ENCODE data around the gene TSPO2.
A peak's percentile ranks its signal among the peaks of the same experiment; 100 is the strongest.

TSPO2 gene

DNA sequence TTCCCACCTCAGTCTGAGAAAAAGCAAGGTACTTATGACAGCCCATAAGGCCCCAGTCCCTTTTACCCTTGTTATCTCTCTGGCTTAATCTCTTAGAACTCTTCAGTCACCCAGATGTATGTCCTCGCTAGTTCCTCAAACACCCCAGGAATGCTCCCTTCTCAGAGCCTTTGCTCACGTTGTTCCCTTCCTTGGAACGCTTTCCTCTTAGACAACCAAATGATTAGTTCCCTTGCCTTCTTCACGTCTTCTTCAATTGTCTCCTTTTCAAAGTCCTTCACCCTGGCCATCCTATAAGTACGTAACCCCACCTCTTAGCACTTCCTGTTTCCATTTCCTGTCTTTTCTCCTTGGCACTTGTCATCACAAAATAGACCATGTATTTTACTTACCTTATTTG is 9.6 kb downstream of the TSPO2 start:
- DNase-seq = peak in 1 of 5 experiments; percentile 45

DNA sequence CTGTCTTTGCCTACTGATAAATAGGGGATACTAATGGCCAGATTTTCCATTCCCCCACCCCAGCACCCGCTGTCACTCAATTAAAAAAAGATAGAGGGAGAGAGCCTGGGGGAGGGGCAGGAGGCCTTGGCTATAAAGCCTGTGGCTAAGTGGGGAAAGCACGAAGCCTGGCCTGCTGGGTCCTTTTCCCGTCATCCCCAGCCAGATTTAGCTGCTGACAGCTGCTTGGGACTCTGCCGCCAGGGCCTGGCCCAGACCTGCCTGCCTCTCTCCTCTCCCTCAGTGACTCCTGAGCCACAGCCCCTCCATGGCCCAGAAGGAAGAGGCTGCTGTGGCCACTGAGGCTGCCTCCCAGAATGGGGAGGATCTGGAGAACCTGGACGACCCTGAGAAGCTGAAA is 10.8 kb downstream of the TSPO2 start, which contains the start of gene APOBEC2:
TSS of gene APOBEC2 (plus strand) at position 162 of the 400 bp plus-strand sequence. CDS start at position 308, 146 bp downstream.
- no peak for DNase-seq

DNA sequence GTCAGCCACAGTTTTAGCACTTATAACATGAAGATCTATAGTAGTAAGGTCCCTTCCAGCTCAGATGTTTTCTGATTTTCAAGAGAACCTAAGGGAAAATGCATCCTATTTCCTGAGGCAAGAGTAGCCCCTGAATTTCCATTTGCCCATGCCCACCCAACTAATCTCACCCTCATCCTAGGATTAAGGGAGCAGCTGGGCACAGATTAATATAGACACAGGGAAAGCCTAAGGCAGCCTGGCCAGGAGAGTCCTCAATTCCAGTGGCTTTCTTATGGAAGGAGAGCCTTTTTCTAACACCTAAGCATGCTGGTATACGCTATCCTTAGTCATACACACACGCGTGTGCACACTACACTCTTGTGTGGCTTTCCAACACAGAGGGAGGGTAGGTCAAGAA is 12.2 kb downstream of the TSPO2 start:
- DNase-seq = no peak

DNA sequence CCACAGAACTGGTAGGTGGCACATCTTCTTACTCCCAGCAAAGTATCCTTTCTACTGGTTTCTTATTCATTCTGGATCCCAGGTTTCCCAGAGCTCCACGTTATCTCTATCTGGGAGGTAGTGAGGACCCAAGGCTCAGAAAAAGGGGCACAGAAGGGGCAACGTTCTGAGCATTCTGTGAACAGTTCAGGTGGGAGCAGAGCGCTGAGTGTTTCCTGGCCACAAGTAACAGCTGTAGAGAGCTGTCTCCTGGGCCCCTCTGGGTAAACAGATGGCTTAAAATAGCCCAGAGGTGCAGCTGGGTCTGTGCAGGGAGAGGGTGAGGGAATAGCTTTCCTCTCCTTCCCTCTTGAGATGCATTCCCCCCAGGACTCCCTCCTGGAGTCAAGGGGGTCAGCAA is 12.9 kb downstream of the TSPO2 start:
- DNase-seq = no peak

DNA sequence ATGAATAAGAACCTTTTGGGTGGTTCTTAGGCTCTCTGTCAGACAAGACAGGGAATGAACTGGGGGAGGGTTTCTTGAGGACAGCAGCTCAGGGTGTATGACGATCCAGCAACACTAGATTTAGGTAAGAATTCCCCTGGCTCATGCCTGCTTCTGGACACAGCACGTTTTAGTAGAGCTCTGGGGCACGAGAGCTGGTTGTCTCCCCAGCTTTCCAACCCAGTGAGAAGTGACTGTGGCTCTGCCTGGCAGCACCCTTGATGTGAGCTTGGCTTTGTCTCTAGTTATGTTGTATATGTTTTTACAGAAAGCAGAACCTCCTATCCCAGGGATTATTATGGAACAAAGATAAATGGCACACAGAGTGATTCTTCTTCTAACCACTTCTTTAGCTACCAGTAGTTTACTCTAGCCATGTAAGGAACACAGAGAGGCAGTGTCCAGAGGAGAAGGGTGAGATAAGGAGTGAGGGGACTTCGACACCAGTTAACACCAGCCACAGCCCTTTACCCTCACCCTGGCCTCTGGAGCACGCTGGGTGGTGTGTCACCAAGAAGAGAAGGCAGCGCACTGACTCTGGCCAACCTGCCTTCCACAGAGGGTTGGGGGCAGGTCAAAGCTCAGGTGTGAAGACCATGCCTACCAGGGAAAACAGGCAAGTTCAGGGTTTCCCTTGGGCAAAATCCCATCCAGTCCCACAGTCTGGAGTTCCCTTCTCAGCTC is 14.7 kb downstream of the TSPO2 start:
- no peak for DNase-seq

DNA sequence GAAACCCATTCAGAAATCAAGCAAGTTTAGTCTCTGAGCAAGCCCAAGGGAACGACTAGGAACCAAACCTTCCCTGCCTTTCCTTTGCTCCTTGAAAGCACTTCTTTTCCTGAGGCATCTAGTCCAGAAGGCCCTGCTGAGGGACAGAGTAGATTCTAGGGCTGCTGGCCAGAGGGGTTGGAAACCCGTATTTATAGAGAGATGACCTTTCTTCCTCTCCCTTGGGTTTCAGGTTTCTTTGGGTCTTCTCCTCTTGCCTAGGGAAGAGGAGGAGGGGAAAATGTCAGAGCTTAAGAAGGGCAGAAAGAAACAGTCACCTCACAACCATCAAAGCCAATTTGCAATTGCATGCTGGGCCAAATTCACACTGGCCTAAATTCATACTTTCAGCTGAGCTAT is 16.5 kb downstream of the TSPO2 start:
- no peak for DNase-seq

DNA sequence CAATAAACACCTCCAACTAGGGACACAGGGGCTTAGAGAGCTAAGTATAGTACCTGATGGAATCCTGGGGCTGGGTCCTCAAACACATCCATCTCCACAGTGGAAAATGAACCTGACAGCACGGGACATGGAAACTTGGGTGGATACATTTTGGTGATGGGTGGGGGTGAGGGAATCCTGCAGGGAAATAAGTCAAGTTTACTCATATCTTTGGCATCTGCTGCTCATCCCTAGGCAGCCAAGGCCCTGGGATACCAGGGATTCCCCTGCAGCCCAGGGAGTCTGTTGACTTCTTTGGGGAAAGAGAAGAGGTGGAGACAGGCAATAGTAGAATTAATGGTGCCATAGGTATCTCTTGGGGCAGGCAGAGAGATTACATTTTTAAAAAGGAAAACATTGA is 17.3 kb downstream of the TSPO2 start:
- DNase-seq = no peak

DNA sequence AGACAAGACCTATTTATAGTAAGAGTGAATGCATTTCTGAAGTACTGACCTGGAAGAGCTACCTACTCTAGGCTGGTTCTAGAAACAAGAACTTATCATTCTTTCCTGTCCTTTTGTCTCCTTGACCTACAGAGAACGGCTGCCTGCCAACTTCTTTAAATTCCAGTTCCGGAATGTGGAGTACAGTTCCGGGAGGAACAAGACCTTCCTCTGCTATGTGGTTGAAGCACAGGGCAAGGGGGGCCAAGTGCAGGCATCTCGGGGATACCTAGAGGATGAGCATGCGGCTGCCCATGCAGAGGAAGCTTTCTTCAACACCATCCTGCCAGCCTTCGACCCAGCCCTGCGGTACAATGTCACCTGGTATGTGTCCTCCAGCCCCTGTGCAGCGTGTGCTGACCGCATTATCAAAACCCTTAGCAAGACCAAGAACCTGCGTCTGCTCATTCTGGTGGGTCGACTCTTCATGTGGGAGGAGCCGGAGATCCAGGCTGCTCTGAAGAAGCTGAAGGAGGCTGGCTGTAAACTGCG is 19.0 kb downstream of the TSPO2 start:
- no peak for DNase-seq

DNA sequence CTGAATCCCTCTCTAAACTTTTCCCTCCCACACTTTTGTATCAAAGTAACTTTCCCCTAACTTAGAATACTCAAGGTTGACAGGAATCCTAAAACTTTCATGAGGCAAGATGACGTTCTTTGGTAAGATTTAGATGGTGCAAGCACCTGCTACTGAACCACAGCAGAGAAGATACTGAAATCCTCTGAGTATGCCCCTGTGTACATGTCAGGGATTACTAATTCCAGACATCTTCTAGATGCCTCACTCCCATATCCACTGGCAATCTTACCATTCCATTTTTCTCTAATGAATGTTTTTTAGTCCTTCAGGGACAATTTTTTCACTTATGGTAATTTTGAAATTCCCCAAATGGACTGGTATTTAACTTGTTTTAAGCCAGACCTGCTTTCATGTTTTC is 19.8 kb downstream of the TSPO2 start:
- no peak for DNase-seq

DNA sequence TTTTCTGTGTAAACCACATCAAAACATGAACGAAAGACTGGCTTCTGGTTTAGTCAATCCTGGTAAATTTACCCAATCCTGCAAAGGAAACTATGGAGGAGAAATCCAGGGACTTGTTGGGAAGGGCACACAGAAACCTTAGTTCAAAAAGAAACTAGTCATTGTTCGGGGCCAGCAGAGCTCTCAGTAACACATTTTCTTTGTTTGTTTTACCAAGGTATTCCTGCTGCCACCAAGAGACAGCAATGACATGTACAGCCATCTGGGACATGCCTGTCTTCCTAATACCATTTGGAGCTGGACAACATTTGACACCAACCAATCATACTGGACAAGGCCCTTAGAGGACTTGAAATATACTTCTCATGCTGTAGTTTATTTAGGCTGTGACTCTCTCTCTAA is 21.6 kb downstream of the TSPO2 start:
- DNase-seq = no peak

DNA sequence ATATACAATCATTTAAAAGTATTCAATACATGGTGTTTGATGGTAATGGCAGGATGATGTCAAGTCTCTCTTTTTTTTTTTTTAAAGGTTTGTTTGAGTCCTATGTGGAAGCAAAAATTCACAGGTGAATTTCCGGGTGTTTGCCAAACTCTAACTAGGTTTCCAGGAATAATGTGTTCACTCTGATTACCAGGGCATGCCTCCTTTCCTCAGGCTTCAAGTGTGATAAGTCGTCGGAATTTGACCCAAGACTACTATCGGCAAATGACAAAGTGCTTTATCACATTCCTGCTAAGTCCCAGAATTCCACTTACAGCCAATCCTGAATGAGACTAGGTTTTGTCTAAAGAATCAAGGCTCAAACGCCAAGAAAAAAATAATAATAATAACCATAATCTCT is 22.6 kb downstream of the TSPO2 start:
- no peak for DNase-seq

DNA sequence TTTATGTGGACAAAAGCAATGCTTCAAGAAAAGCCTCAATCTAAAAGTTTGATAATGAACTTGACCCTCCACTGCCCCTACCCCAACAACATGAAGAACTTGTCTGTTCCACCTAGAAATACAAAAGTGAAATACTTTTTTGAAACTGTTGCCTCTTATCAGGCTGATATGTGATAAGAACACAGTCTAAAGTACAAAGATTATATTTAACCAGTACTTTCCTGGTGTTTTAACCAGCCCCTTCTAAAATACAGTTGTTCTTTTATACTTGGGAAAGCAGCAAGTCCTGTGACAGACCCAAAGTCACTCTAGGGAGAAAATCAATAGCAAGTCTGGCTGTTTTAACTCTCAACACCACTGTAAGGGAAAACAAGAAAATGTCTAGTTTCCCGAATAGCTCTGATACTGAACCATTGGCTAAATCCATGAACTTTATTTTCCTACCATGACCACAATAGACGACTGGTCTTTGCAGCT is 23.3 kb downstream of the TSPO2 start:
- DNase-seq = no peak

DNA sequence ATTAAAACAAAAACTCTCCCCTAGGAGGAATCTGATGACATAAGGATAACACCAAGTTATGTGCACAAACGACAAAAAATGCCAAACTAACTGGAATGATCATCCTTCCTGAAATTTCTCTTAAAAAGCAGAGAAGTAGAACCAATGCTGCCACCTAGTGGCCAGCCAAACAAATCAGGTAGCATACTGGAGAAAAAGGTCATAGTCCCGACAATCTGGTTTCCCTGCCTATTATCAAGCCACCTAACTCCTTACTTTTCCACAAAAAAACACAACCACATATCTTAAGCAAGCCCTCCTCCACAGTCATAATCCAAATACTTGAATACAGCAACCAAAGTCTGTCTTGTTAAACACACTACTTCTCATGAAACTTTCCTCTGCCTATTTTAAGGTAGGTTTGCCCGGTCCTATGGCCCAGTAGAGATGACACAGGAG is 24.6 kb downstream of the TSPO2 start:
- DNase-seq = peak; percentile 19 to 65 (median 48)

DNA sequence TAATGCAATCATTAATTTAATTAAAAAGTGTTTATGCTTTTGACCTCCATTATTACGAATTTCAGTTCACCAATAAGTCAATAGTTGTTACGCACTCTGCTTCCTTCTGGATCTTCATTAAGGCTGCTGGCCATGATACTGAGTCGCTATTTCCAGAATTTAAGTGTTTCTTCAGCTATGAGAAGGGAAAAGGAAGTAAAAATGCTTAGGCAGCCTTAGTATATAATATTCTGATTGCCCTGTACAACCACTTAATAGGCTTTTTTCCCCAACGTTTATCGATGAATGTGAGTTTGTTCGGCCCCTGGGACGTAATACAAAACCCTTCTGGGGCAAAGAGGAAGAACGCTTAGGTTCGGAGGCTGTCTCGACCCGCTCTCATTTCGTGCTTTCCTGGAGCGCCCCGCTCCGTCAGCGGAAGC is 29.2 kb downstream of the TSPO2 start:
- peak in 2 of 5 experiments; percentile 55 to 70 for DNase-seq

DNA sequence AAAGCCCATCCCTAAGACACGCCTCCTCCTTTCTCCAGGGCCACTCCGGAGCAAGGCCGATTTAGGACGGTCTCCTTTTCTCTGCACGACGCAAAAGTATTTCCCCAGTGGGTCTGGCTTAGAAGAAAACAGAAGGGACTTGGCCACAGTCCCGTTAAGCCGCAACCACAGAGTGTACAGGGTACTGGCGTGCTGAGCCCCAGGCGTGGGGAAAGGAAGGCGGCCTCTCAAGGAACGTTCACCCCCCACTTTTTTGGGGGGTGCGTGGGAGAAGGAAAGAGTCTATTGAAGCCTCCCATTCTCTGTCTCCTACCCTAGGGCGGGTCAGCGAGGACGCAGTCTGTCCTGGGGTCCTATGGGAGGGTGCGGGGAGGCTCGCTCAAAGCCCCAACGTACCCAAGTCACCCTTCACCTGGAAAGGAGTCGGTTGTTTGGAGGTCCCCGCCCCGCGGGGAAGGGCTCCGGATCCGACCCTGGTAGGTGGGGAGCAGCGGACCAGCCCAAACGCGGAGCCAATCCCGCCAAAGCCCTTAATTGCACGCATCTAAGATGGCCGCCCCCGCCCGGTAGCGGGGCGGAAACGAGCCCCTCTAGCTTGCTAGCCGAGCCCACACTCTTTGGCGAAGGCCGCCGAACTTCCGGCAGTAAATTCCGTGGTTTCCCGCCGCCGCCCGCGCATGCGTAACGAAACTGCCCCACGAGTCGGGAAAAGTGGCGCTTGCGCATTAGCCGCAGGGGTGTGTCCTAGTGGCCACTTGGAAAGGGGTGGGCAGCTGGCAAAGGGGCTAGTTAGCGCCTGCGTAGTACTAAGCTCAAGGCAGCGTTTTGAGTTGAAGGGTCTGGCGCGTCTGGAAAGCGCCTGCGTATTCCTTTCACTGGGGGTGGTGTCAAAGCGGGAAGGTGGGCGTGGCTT is 29.9 kb downstream of the TSPO2 start, which contains the start of gene OARD1:
TSS of gene OARD1 (minus strand) at position 434 of the 913 bp plus-strand sequence. CDS start 722 bp downstream, outside the sequence.
- DNase-seq = peak; percentile 98 to 100 (median 99)

DNA sequence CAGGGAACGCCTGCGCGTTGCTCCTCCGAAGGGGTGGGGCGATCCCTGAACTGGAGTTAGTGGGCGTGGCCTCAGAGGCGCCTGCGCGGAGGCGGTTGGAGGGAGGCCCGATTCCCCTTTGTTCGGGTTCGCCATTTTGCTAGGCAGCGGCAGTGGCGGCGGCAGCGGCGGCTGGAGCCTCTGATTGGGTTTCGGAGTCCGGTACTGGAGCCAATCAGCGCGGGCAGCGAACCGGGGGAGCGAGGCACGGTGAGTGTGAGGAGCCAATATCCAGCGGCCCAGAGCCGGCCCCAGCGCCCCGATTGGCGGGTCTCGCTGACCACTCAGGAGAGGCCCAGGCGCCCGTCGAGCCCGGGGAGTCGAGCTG is 30.6 kb downstream of the TSPO2 start, which contains the start of gene NFYA:
TSS of gene NFYA (plus strand) at position 139 of the 367 bp plus-strand sequence. CDS start 6,116 bp downstream, outside the sequence.
- DNase-seq = peak in 3 of 5 experiments; percentile 99 to 100 (median 99)

DNA sequence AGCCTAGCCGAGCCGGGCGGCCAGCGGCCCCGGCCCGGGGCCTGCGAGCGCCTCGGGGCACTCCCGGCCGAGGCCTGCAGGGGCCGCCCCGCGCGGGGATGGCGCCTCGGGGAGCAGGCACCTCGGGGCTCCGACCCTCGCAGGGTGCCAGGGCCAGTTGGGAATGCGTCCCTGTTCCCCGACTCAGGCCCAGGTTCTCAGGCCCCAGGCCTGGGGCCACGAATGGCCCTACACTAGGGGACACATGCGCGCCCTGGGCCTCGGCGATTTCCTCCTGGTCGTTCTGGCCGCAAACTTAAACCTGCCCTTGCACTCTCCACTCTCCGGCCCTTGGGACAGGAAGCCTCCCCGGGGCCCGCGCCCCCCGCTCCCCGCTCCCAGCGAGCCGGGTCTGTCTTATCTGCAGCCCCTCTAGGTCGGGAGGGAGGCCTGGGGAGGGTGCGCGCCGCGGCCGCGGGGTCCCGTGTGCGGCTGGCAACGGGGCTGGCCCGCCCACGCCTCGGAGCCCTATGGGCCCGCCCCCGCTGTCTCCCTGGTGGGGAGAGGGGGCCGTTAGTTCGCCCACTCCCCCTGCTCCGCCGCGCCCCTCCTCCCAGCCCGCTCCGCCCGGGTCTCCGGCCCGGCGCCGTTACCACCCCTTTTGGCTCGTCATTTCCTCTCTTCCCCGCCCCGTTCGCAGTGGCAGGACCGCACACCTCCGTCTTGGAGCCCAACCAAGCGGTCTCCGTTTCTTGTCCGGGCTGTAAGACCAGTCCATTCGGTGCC is 31.1 kb downstream of the TSPO2 start:
- DNase-seq = peak; percentile 69 to 92 (median 74)

DNA sequence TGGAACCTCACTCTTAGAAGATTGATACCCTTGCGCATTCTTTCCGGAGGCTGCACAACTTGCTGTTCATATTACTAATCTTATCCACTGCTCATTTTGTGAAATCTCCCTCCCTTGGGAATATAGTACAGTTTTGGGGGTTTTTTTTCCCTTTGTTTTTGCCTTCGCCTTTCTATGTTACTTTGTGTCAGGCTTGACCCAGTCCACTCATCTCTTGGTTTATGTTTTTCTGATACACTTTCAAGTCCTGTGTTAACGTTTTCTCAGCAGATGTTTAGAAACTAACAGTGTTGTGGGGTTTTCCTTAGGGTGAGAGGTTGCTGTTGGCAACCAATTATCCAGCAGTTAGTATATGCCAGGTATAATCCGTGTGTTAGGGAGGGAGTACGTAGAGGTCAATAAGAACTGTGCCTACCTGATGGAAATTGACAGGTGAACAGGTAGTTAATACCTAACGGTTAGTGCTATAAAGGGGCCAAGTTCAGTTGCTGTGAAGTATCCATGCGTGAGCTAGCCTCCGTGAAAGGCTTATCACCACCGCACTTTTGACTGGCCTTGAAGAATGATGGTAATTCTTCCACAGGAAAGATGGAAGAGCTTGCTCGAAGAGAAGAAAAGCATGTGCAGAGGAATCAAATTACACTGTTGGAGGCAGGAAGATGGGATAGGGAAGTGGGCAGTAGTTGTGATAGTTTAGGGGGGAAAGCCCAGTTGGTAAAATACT is 31.9 kb downstream of the TSPO2 start:
- DNase-seq = peak in 1 of 5 experiments; percentile 6

DNA sequence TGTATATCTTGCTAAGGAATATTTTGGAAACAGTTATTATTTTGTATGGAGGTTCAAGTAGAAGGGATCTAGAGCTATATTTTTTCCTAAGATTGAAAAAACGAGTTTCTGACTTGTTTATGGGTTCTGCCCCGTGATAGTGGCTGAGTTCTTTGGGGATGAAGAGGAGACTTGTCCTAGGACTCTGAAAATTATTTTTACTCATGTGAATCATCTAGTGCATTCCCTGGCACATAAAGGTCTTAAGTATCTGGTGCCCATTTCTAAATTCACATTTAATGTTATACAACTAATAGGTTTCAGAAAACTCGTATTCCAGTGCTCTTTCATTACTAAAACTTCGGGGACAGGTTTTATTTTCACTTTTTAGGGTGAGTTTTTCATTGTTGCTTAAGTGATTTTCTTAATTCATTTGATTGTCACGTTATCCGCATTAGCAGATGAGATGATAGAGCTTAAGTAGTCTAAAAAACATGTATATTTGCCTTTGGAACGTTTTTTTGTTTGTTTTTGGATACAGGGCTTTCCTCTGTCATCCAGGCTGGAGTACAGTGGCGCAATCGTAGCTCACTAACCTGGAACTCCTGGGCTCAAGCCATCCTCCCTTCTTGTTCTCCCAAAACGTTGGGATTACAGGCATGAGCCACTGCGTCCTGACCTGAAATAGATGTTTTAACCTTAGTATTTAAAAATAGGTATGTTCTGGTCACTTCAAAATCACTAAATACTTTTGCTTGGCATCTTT is 32.6 kb downstream of the TSPO2 start:
- DNase-seq = no peak
